ENCODE data around the gene CHRM4.

Gene CHRM4

DNA sequence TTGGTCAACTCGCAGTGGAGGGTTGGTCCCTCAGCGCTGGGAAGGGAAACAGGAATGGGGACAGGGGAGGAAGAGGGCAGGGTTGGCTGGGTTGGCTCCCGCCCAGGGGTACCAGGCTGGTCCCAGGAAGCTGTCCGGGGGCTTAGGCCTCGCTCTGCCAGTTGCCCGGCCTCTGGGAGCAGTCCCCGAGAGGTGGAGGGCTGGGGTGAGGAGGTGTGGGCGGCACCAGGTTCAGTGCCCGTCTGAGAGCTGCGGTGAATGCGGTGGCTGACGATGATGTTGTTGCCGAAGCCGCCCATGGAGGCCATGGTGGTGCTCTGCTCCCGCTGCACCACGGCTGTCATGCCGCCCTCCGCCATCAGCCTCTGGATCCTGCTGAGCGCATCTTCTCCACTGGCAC lies 6.0 kb upstream of the CHRM4 start:
- Histone ChIP-seq H3K9ac (ENCODE audit: low read depth, low read length, poor library complexity, severe bottlenecking) (no peak overlapping the region), H3K27me3 (ENCODE audit: insufficient read depth, low read length, poor library complexity, severe bottlenecking) (no peaks in the 10 kb centered on the region), H3K9me2 (replicated peaks; ENCODE audit: low read depth, low read length) (no peaks in the 10 kb centered on the region), H3K4me2 (ENCODE audit: low read depth, low read length, poor library complexity, severe bottlenecking) (no peak overlapping the region), H3F3A (ENCODE audit: low read depth) (no peaks in the 10 kb centered on the region), H3K79me2 (ENCODE audit: insufficient read depth, low read length) (no peaks in the 10 kb centered on the region), H2AFZ (ENCODE audit: low read length) (no peak overlapping the region), H3K4me3 (ENCODE audit: low read length, poor library complexity, severe bottlenecking) (no peak overlapping the region), H3K4me1 (ENCODE audit: insufficient read depth, low read length, poor library complexity, severe bottlenecking) (no peaks in the 10 kb centered on the region), H3K9me3 (ENCODE audit: insufficient read depth, low read depth, low read length) (no peaks in the 10 kb centered on the region), H4K20me1 (ENCODE audit: insufficient read depth, low read length, poor library complexity, severe bottlenecking) (no peaks in the 10 kb centered on the region), H3K36me3 (ENCODE audit: insufficient read depth, low read length) (peaks cover 15% of the 10 kb centered on the region; the same call in 1 of the 2 replicates)
- TF ChIP-seq, protein P1, sequence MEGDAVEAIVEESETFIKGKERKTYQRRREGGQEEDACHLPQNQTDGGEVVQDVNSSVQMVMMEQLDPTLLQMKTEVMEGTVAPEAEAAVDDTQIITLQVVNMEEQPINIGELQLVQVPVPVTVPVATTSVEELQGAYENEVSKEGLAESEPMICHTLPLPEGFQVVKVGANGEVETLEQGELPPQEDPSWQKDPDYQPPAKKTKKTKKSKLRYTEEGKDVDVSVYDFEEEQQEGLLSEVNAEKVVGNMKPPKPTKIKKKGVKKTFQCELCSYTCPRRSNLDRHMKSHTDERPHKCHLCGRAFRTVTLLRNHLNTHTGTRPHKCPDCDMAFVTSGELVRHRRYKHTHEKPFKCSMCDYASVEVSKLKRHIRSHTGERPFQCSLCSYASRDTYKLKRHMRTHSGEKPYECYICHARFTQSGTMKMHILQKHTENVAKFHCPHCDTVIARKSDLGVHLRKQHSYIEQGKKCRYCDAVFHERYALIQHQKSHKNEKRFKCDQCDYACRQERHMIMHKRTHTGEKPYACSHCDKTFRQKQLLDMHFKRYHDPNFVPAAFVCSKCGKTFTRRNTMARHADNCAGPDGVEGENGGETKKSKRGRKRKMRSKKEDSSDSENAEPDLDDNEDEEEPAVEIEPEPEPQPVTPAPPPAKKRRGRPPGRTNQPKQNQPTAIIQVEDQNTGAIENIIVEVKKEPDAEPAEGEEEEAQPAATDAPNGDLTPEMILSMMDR (conservative IDR thresholded peaks at IDR 0.05; ENCODE audit: low read length) = no peak

DNA sequence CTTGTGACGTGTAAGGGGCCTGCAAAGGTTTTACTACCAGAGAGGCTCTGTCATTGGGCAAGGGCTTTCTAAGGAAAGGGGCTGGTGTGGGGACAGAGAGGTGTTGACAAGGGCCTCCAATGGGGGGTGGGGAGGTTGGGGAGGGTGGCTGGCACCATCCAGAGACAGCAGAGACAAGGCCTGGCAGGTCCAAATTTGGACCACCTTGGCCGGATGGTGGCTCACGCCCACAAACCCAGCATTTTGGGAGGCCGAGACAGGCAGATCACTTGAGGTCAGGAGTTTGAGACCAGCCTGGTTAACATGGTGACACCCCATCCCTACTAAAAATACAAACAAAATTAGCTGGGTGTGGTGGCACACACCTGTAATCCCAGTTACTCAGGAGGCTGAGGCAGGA lies 2.2 kb upstream of the CHRM4 start:
- Histone ChIP-seq H3K79me2 (ENCODE audit: insufficient read depth, low read length) (no peaks in the 10 kb centered on the region), H3K9me3 (ENCODE audit: insufficient read depth, low read depth, low read length) (no peaks in the 10 kb centered on the region), H2AFZ (ENCODE audit: low read length) (no peak overlapping the region), H3K4me2 (ENCODE audit: low read depth, low read length, poor library complexity, severe bottlenecking) (no peak overlapping the region), H3K36me3 (ENCODE audit: insufficient read depth, low read length) (peaks cover 15% of the 10 kb centered on the region; the same call in 1 of the 2 replicates), H3F3A (ENCODE audit: low read depth) (no peaks in the 10 kb centered on the region), H3K9ac (ENCODE audit: low read depth, low read length, poor library complexity, severe bottlenecking) (no peak overlapping the region), H4K20me1 (ENCODE audit: insufficient read depth, low read length, poor library complexity, severe bottlenecking) (no peaks in the 10 kb centered on the region), H3K4me3 (ENCODE audit: low read length, poor library complexity, severe bottlenecking) (no peak overlapping the region), H3K4me1 (ENCODE audit: insufficient read depth, low read length, poor library complexity, severe bottlenecking) (no peaks in the 10 kb centered on the region), H3K9me2 (replicated peaks; ENCODE audit: low read depth, low read length) (no peaks in the 10 kb centered on the region), H3K27me3 (ENCODE audit: insufficient read depth, low read length, poor library complexity, severe bottlenecking) (peaks cover 4% of the 10 kb centered on the region)
- no peak for TF ChIP-seq EZH2phosphoT487 (IDR thresholded peaks at IDR 0.05; ENCODE audit: borderline replicate concordance)
- TF ChIP-seq, protein P1 (conservative IDR thresholded peaks at IDR 0.05; ENCODE audit: low read length) = no peak

DNA sequence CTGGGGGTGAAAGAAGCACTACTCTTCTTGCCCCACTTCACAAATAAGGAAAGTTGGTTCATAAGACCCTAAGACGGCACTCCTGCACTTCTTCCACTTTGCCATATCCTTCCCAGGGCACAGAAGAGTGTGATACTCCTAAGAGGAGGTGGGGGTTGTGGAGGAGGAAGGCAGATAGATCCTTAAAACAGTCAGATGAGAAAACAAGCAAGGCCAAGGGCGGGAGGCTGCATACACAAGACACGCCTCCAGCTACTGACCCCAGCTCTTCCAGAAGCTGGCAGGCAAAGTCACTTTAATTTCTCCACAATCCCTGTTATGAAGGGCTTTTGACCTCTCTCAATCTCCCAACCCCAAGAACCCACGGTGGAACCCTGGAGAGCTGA lies 1.6 kb upstream of the CHRM4 start:
- Histone ChIP-seq H3K36me3 (ENCODE audit: insufficient read depth, low read length) (peaks cover 15% of the 10 kb centered on the region; the same call in 1 of the 2 replicates), H4K20me1 (ENCODE audit: insufficient read depth, low read length, poor library complexity, severe bottlenecking) (no peaks in the 10 kb centered on the region), H3K9ac (ENCODE audit: low read depth, low read length, poor library complexity, severe bottlenecking) (no peak overlapping the region), H3K9me2 (replicated peaks; ENCODE audit: low read depth, low read length) (no peaks in the 10 kb centered on the region), H3K4me2 (ENCODE audit: low read depth, low read length, poor library complexity, severe bottlenecking) (no peak overlapping the region), H2AFZ (ENCODE audit: low read length) (no peak overlapping the region), H3K4me3 (ENCODE audit: low read length, poor library complexity, severe bottlenecking) (no peak overlapping the region), H3K27me3 (ENCODE audit: insufficient read depth, low read length, poor library complexity, severe bottlenecking) (peaks cover 4% of the 10 kb centered on the region), H3K9me3 (ENCODE audit: insufficient read depth, low read depth, low read length) (no peaks in the 10 kb centered on the region), H3F3A (ENCODE audit: low read depth) (no peaks in the 10 kb centered on the region), H3K4me1 (ENCODE audit: insufficient read depth, low read length, poor library complexity, severe bottlenecking) (peaks cover 5% of the 10 kb centered on the region), H3K79me2 (ENCODE audit: insufficient read depth, low read length) (no peaks in the 10 kb centered on the region)
- TF ChIP-seq EZH2phosphoT487 (IDR thresholded peaks at IDR 0.05; ENCODE audit: borderline replicate concordance) = no peak
- TF ChIP-seq, protein P1 (conservative IDR thresholded peaks at IDR 0.05; ENCODE audit: low read length) = no peak
